Right lobe of liver (tissue), 4 donors: ENCODE results near the gene GNMT.
A peak's percentile ranks its signal among the peaks of the same experiment; 100 is the strongest.

Experiments used
- POLR2A ChIP-seq: fragments of 450-650 bp; IDR thresholded peaks from one replicate; pipeline ENCODE4 v1.6.1; 2017; ENCODE audit warnings: antibody characterized with exemption, mild to moderate bottlenecking
- TF ChIP-seq, protein P1 (sequence below), 4 donors: fragments of 200-600 bp in 3 of 4; fragments of 450-650 bp in 1 of 4; IDR thresholded peaks; one replicate each; pipeline versions ENCODE4 v1.5.1 to v1.8.0; 2016 to 2022; ENCODE audit warnings: antibody characterized with exemption in 4 of 4, mild to moderate bottlenecking in 2 of 4
- donor health status: DM: no; HTN: no; CAD: no.
- donor health status: DM: no; HTN: no; CAD: no.
- donor health status: DM: no; HTN: yes; CAD: no.

DNA sequence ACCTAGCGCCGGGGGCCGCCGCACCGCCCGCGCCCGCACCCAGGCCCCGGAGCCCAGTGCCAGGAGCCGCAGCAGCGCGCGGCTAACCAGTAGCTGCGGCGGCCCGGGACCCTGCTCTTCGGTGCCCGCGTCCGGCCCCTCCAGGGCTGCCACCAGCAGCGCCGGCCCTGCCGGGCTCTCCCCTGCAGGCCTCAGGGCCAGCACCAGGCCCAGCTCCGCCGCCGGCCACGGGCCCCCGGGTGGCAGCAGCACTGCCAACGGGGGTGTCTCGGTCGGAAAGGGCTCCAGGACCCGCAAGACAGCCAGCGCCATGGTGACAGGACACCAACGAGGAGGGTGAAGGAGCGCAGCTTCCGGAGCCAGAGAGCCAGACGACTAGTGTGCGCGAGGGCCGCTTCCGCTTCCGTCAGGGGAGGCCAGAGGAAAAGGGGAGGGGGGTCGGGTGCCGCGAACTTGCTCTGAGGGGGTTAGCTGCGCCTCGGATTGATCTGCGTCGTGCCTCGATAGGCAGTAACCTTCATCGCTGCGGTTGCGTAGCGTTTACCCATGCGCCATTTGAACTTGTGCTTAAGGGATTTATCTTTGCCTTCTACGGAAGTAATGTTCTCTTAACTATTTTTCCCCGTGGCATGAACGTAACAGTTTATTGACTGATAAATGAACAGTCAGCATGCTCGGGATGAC, 18.4 kb downstream of the GNMT start, which contains the start of gene PEX6:
- TF ChIP-seq POLR2A, result peak; percentile 77
- TF ChIP-seq, protein P1, sequence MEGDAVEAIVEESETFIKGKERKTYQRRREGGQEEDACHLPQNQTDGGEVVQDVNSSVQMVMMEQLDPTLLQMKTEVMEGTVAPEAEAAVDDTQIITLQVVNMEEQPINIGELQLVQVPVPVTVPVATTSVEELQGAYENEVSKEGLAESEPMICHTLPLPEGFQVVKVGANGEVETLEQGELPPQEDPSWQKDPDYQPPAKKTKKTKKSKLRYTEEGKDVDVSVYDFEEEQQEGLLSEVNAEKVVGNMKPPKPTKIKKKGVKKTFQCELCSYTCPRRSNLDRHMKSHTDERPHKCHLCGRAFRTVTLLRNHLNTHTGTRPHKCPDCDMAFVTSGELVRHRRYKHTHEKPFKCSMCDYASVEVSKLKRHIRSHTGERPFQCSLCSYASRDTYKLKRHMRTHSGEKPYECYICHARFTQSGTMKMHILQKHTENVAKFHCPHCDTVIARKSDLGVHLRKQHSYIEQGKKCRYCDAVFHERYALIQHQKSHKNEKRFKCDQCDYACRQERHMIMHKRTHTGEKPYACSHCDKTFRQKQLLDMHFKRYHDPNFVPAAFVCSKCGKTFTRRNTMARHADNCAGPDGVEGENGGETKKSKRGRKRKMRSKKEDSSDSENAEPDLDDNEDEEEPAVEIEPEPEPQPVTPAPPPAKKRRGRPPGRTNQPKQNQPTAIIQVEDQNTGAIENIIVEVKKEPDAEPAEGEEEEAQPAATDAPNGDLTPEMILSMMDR (IDR thresholded peaks at IDR 0.05), result no peak
